Epithelial cell of proximal tubule (primary cell): ENCODE measurements around the gene FGD1. TPM values are rescaled to one million over a fixed set of nuclear protein-coding genes. Genes with fewer than 3 reads are reported as not detected.

Experiments used
- DNase-seq: peaks from one replicate; pipeline ENCODE4 v3.0.0-alpha.2; 2011; ENCODE audit warnings: low read depth
- H3K4me3 ChIP-seq: 2 replicates; pipeline ENCODE4 v1.5.1; 2011; ENCODE audit warnings: low read depth, mild to moderate bottlenecking, low read length
- CTCF ChIP-seq: conservative IDR thresholded peaks from 2 replicates; pipeline ENCODE4 v1.5.1; 2012; ENCODE audit warnings: low read depth, mild to moderate bottlenecking, low read length
- total RNA-seq: library from RNA; depleted of rRNA; stranded (reverse); fragments of >200 nt; gene quantifications from 2 replicates; pipeline ENCODE4 v1.2.3, GENCODE V29; 2015

FGD1 gene
- total RNA-seq, 1 donor from 2014 or later, result 10.2 TPM

DNA sequence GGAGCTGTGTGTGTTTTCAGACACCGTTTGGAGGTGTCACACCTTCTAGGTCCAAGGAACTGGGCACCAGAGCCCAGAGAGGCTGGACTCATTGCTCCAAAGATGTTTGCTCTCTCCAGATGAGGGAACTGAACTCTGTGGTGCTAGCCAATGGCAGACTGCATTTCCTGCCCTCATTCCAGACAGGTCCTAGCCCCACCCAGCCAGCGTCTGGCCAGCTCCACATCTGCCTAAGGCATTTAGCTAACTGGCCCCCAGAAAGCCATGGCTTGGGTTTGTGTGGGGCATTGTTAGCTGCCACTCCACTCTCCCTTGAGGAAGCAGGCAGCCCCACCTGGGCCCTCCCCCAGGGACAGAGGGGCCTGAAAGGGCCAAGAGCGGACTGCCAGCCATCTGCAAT, 11.4 kb downstream of the FGD1 start:
- H3K4me3 ChIP-seq, result no peak overlapping the region
- DNase-seq, result no peak
- TF ChIP-seq CTCF, result no peak

GRCh38 chrX:54483946-54484345, 12.1 kb downstream of the FGD1 start:
- H3K4me3 ChIP-seq, result no peak overlapping the region
- no peak for TF ChIP-seq CTCF

DNA sequence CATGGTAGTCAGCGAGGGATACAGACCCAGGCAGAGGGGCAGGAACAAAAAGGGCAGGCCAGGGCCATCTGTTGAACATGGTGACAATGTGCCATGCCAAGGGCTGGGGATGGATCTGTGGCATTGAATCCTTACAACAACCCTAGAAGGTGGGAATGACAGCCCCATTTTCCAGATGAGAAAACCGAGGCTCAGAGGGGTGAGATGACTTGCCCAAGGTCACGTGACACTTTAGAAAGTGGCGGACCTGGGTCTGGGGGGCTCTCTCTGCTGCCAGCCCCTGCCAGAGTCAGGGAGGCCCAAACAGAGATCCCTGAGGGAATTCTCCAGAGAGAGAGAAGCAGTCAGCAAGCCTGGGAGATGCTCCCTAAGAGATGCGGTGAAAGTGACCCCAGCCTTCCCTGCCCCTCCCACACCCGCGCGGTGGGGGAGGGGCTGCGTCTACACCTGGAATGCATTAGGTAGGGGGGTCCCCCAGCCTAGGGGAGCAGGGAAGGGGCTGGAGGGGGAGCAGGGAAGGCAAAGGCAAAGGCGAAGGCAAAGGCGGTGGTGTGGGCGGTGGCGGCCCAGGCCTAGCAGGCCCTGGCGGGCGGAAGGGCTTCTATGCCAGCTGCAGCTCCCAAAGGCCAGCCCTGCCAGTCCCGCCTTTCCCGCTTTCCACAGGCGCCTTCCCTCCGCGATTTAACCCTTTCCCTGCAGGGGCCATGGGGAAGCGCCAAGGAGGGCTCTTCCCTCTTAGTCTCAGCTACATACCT, 13.0 kb downstream of the FGD1 start:
- H3K4me3 ChIP-seq, result no peak overlapping the region
- no peak for TF ChIP-seq CTCF
- no peak for DNase-seq

More at GRCh38 chrX:54483946-54484345, 12.1 kb downstream of the FGD1 start:
- DNase-seq, result no peak

GRCh38 chrX:54479136-54480111, 16.6 kb downstream of the FGD1 start:
- no peak for TF ChIP-seq CTCF
- no peak overlapping the region for H3K4me3 ChIP-seq
- DNase-seq, result no peak

DNA sequence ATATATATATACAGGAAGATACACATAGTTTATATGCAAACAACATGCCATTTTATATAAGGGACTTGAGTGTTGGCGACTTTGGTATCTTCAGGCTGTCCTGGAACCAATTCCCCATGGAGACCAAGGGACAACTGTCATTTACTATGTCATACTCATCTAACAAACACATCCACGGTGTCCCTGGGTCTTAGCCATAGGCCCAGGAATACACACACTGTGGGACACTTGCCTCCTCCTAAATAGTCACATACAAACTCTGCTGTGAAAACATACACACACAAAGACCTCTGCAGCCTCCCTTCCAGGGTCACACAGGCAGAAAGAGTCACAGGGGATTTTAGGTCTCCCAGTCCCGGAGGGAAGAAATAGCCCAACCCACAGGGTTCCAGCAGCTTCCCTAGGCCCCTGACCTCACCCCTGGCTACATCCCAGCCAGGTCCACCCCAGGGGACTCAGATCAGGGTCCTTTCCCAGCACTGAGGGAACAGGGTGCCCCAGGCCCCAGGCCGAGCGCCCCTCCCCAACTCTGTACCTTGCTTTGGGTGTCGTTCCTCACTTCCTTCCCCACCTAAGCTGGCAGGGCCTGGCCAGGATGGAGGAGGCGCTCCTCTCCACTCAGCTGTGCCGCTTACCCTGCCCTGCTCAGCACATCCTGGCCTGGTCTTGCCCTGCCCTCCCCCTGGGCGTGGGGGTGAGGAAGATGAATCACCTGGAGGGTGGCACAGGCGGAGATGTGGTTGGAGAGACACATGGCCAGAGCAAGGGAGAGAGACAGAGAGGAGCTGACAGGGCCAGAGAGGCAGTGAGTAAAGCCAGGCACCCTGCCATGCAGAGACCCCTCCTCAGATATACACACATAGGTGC, 21.8 kb downstream of the FGD1 start:
- peak overlapping the region; percentile 60 for H3K4me3 ChIP-seq
- no peak for TF ChIP-seq CTCF
- no peak for DNase-seq

GRCh38 chrX:54470054-54470760, 25.8 kb downstream of the FGD1 start:
- no peak for TF ChIP-seq CTCF
- no peak overlapping the region for H3K4me3 ChIP-seq
- DNase-seq, result no peak
